Gastroesophageal sphincter (tissue), 4 donors: Measurements from ENCODE around the gene NOTCH2. TPM values are rescaled to one million over a fixed set of nuclear protein-coding genes. Genes with fewer than 3 reads are reported as not detected.

Experiments
- ATAC-seq: fragments of 150-250 bp; one replicate; pipeline ENCODE4 v1.9.1; 2016; ENCODE audit warnings: mild to moderate bottlenecking, moderate library complexity
- H3K27ac ChIP-seq, 4 donors: fragments of 200-600 bp; sonication (generic) in 3 of 4; 1 replicate in 3 of 4; 2 replicates in 1 of 4; pipeline ENCODE4 v1.5.1; 2016 to 2019
- H3K27me3 ChIP-seq: fragments of 200-600 bp; sonication (generic); one replicate; pipeline ENCODE4 v1.5.1; 2019
- H3K36me3 ChIP-seq, 2 donors: fragments of 200-600 bp; sonication (generic); one replicate each; pipeline ENCODE4 v1.5.1; 2019; ENCODE audit warnings: control low read depth in 1 of 2
- H3K4me1 ChIP-seq, 3 donors: fragments of 200-600 bp; sonication (generic); 1 replicate in 2 of 3; 2 replicates in 1 of 3; pipeline ENCODE4 v1.5.1; 2016 to 2019; ENCODE audit warnings: control low read depth in 2 of 3
- H3K4me3 ChIP-seq, 2 donors: fragments of 200-600 bp; sonication (generic); one replicate each; pipeline ENCODE4 v1.5.1; 2019; ENCODE audit warnings: mild to moderate bottlenecking in 1 of 2, moderate library complexity in 1 of 2
- H3K9me3 ChIP-seq, 3 donors: fragments of 200-600 bp; sonication (generic); one replicate each; pipeline ENCODE4 v1.5.1; 2017 to 2019; ENCODE audit warnings: control low read depth in 2 of 3
- EP300 ChIP-seq: sonication (generic); formaldehyde crosslinking; IDR thresholded peaks from one replicate; pipeline ENCODE4 v1.6.1; 2017; ENCODE audit warnings: antibody characterized with exemption, mild to moderate bottlenecking
- POLR2A ChIP-seq, 2 donors: fragments of 450-650 bp; IDR thresholded peaks; one replicate each; pipeline ENCODE4 v1.6.1; 2017; ENCODE audit warnings: antibody characterized with exemption in 2 of 2, mild to moderate bottlenecking in 2 of 2, moderate library complexity in 1 of 2
- POLR2AphosphoS5 ChIP-seq: sonication (generic); formaldehyde crosslinking; IDR thresholded peaks from one replicate; pipeline ENCODE4 v1.6.1; 2017; ENCODE audit warnings: antibody characterized with exemption
- WGBS, 2 donors: methylation state at CpG; one replicate each; pipeline ENCODE4 v1.1.5; 2018; ENCODE audit warnings: low coverage in 1 of 2; 5-methylcytosine and 5-hydroxymethylcytosine counted together
- total RNA-seq, 4 donors: library from RNA; depleted of rRNA; stranded (reverse); fragments of >200 nt; gene quantifications; one replicate each; pipeline ENCODE4 v1.1.0, GENCODE V29; 2016
- TF ChIP-seq, protein P1 (sequence below), 4 experiments: fragments of 200-600 bp in 2 of 4; fragments of 450-650 bp in 2 of 4; sonication (generic) in 1 of 4; IDR thresholded peaks; one replicate each; pipeline ENCODE4 v1.5.1; 2017 to 2019; ENCODE audit warnings: antibody characterized with exemption in 4 of 4, mild to moderate bottlenecking in 2 of 4, moderate library complexity in 2 of 4

NOTCH2 gene
- total RNA-seq, 4 donors from 2014 or later = 79.8 to 150 (median 105) TPM

DNA sequence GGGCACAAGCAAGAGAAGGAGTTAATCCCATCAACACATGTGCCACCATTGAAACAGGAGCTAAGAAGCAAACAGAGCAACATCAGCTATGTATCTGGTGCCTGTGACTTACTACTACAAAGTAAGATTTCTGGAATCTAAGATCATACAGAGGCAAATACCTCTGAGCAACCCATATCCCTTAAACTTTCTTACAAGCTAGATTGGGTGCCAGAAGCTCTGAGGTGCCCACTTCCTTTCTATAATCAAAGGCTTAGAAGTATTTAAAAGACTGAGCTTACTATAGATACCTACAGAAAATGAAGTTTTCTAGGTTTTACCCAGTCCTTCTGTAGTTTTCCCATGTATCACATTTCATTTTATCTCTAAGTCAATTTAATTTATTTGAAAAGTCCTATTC lies 128.8 kb downstream of the NOTCH2 start:
- Histone ChIP-seq H3K27ac (no peak overlapping the region), H3K36me3 (peaks cover 9 to 59% of the 10 kb centered on the region in 2 donors), H3K4me3 (no peak overlapping the region), H3K27me3 (no peaks in the 10 kb centered on the region), H3K4me1 (peaks cover 0 to 8% (median 0%) of the 10 kb centered on the region in 3 donors), H3K9me3 (no peaks in the 10 kb centered on the region)
- ATAC-seq = no peak
- no peak for TF ChIP-seq POLR2AphosphoS5
- TF ChIP-seq, protein P1, sequence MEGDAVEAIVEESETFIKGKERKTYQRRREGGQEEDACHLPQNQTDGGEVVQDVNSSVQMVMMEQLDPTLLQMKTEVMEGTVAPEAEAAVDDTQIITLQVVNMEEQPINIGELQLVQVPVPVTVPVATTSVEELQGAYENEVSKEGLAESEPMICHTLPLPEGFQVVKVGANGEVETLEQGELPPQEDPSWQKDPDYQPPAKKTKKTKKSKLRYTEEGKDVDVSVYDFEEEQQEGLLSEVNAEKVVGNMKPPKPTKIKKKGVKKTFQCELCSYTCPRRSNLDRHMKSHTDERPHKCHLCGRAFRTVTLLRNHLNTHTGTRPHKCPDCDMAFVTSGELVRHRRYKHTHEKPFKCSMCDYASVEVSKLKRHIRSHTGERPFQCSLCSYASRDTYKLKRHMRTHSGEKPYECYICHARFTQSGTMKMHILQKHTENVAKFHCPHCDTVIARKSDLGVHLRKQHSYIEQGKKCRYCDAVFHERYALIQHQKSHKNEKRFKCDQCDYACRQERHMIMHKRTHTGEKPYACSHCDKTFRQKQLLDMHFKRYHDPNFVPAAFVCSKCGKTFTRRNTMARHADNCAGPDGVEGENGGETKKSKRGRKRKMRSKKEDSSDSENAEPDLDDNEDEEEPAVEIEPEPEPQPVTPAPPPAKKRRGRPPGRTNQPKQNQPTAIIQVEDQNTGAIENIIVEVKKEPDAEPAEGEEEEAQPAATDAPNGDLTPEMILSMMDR (IDR thresholded peaks at IDR 0.05) = no peak
- TF ChIP-seq POLR2A (IDR thresholded peaks at IDR 0.05) = no peak
- no peak for TF ChIP-seq EP300

DNA sequence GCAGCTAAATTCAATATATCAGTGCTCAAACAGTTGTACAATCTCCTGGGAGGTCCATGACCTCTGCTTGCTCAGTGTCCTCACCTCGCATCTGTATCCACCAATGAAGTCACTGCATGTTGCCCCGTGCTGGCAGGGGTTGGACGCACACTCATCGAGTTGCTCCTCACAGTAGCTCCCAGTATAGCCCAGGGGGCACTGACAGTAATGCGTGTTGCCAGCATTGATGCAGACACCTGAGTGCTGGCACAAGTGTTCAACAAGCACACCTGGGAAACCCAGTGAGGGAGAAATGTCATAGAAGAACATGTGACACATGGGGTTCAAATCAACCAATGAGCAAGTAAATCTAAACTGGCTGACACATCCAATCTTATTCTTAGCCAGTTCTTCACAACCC lies 132.3 kb downstream of the NOTCH2 start:
- no peak for TF ChIP-seq EP300
- TF ChIP-seq POLR2A (IDR thresholded peaks at IDR 0.05) = no peak
- no peak overlapping the region for H3K4me3 ChIP-seq
- no peak overlapping the region for H3K27ac ChIP-seq
- H3K9me3 ChIP-seq = peaks cover 0 to 11% (median 0%) of the 10 kb centered on the region in 3 donors
- WGBS, 2 donors = 83 to 100% methylated on average over 1 to 2 of the region's 5 CpGs
- no peaks in the 10 kb centered on the region for H3K27me3 ChIP-seq
- H3K4me1 ChIP-seq = no peaks in the 10 kb centered on the region
- no peak for ATAC-seq
- peaks cover 9 to 94% of the 10 kb centered on the region in 2 donors for H3K36me3 ChIP-seq

DNA sequence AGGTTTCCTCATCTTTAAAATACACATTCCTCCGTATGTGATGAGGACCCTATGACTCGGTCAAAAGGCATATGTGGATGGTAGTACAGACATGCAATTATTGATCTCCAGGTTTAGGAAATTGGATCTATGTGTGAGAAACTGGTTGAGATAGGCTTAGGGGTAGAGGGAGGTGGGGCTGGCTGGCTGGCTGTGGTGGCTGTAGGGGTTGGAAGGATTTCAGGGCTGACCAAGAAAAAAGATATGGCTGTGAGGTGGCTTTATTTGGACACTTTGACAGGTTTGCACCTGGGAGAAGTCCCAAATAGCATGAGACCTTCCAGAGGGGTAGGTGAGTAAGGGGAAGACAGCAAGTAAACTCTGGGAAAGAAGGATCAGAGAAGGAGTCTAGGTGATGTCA lies 133.5 kb downstream of the NOTCH2 start:
- WGBS, 2 donors = no CpG with 5 or more reads among the region's 2 CpGs
- H3K27me3 ChIP-seq = no peaks in the 10 kb centered on the region
- H3K9me3 ChIP-seq = peaks cover 0 to 11% (median 0%) of the 10 kb centered on the region in 3 donors
- TF ChIP-seq POLR2A (IDR thresholded peaks at IDR 0.05) (no peak), EP300 (no peak), POLR2AphosphoS5 (no peak)
- TF ChIP-seq, protein P1 (IDR thresholded peaks at IDR 0.05) = no peak
- no peaks in the 10 kb centered on the region for H3K4me1 ChIP-seq
- no peak overlapping the region for H3K27ac ChIP-seq
- H3K4me3 ChIP-seq = no peak overlapping the region
- ATAC-seq = no peak
- H3K36me3 ChIP-seq = peaks cover 9 to 89% of the 10 kb centered on the region in 2 donors

DNA sequence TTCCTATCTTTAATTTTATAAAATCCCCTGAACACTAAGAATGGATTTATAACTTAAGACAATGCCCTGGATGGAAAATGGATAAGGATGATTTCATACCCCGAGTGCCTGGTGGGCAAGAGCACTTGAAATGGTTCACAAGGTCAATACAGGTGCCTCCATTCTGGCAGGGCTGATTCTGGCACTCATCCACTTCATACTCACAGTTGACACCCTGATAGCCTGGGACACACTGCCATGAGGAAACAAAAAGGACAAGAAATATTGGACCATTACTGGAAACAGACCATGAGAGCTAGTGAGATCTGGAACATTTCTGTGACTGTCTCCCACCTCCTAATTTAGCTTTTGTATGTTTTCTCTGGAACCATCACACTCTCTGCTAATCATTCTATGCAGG lies 134.1 kb downstream of the NOTCH2 start:
- TF ChIP-seq POLR2AphosphoS5 = no peak
- no peak for TF ChIP-seq EP300
- no peak for TF ChIP-seq POLR2A (IDR thresholded peaks at IDR 0.05)
- TF ChIP-seq, protein P1 (IDR thresholded peaks at IDR 0.05) = no peak
- H3K36me3 ChIP-seq = peaks cover 9 to 88% of the 10 kb centered on the region in 2 donors
- 82 to 100% methylated on average over 1 of the region's 1 CpG for WGBS, 2 donors

DNA sequence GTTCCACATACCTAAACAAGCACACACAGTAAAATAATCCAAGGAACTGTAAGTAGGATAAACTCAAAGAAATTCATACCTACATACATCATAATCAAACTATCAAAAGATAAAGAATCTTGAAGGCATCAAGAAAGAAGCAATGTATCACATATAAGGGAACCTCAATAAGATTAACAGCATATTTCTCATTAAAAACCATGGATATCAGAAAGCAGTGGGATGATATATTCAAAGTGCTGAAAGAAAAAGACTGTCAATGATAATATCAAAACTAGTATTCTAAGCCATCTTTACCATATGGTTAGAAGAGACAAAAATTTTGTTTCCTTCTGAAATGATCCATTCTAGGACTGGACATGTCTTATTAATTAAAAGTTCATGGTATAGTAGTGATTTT lies 136.1 kb downstream of the NOTCH2 start:
- Histone ChIP-seq H3K4me3 (no peak overlapping the region), H3K27me3 (no peaks in the 10 kb centered on the region), H3K9me3 (peaks cover 0 to 11% (median 0%) of the 10 kb centered on the region in 3 donors), H3K36me3 (peaks cover 5 to 89% of the 10 kb centered on the region in 2 donors), H3K4me1 (no peaks in the 10 kb centered on the region), H3K27ac (no peak overlapping the region)
- no peak for ATAC-seq
- TF ChIP-seq EP300 (no peak), POLR2A (IDR thresholded peaks at IDR 0.05) (no peak), POLR2AphosphoS5 (no peak)
- TF ChIP-seq, protein P1 (IDR thresholded peaks at IDR 0.05) = no peak

More for the DNA sequence above, 134.1 kb downstream of the NOTCH2 start:
- Histone ChIP-seq H3K27me3 (no peaks in the 10 kb centered on the region), H3K4me3 (no peak overlapping the region), H3K9me3 (peaks cover 0 to 11% (median 0%) of the 10 kb centered on the region in 3 donors), H3K27ac (no peak overlapping the region), H3K4me1 (no peaks in the 10 kb centered on the region)
- ATAC-seq = no peak
